GM12892 (cell line): ENCODE results near the gene USP7. TPM values are rescaled to one million over a fixed set of nuclear protein-coding genes. Genes with fewer than 3 reads are reported as not detected.

Source experiments
- DNase-seq: peaks from one replicate; pipeline ENCODE4 v3.0.0; 2011; ENCODE audit not compliant: insufficient read length
- FAIRE-seq: peaks from 2 replicates; lab custom pipeline; 2011; peaks lifted over from hg19 to GRCh38; lab: Jason Lieb, UNC
- POLR2A ChIP-seq: IDR thresholded peaks from 2 replicates; pipeline ENCODE4 v1.6.1; 2011; ENCODE audit warnings: low read depth, low read length, control low read depth
- POLR2AphosphoS5 ChIP-seq: IDR thresholded peaks from 2 replicates; pipeline ENCODE4 v1.6.1; 2011; ENCODE audit warnings: low read depth, low read length, control low read depth
- TAF1 ChIP-seq: IDR thresholded peaks from 2 replicates; pipeline ENCODE4 v1.6.1; 2011; ENCODE audit warnings: low read depth, mild to moderate bottlenecking, control low read depth, low read length, borderline replicate concordance
- polyA plus RNA-seq: library from polyadenylated mRNA; unstranded; fragments of >200 nt; gene quantifications from one replicate; pipeline ENCODE4 v1.2.1, GENCODE V29; 2012; ENCODE audit warnings: missing spikeins, inconsistent platforms; ENCODE audit not compliant: missing spikeins

The USP7 gene
- polyA plus RNA-seq = 74.4 TPM

DNA sequence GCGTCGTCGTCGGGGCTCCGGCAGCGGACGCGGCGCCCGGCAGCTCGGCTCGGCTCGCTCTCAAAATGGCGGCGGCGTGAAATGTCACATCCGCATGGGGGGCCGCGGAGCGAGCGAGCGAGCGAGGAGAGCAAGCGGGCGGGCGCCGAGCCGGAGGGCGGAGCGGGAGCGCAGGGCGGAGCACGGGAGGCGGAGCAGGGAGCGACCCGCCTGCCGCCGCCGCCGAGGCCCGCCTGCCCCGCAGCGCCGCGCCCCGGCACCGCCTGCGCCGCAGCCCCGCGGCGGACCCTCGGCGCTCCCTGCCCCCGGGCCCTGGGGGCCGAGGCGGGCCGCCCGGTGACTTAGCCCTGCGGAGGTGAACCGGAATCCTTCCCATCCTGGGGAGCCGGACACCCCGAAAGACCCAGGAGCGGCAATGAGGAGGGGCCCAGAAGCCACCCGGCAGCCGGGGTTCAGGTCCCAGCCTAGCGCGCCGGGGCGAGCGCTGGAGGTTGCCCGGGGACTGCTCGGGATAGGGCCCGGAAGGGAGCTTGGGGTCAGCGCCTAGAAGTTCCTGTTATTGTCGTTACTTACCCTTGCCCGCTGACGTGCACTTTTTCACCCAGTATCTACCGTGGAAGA lies at the start of gene USP7:
USP7 (minus strand) TSS at position 86 of the 621 bp plus-strand sequence. CDS start 621 bp downstream, outside the sequence.
- TF ChIP-seq POLR2AphosphoS5 (no peak), POLR2A (peak; percentile 64; the same call in 1 of the 2 replicates), TAF1 (peak; percentile 69; the same call in 1 of the 2 replicates)
- DNase-seq (peak; percentile 89), FAIRE-seq (peak; percentile 62)

DNA sequence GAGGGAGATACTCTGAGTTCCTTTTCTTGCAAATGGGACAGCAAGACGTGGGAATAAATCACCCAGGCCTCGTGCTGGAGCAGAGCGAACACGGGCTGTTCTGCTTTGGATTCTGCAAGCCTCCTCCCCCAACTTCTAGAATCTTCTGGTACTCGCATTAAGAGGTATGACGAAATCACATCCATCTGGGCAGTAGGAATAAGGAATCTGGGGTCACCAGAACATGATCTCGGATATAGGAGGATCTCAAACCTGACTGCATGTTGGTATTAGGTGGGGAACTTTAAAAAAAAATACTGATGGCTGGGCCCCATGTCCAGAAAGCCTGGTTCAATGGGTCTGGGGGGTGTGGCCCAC lies 49.8 kb upstream of the USP7 start:
- TF ChIP-seq POLR2A (no peak), POLR2AphosphoS5 (no peak), TAF1 (no peak)
- DNase-seq (no peak), FAIRE-seq (no peak)

DNA sequence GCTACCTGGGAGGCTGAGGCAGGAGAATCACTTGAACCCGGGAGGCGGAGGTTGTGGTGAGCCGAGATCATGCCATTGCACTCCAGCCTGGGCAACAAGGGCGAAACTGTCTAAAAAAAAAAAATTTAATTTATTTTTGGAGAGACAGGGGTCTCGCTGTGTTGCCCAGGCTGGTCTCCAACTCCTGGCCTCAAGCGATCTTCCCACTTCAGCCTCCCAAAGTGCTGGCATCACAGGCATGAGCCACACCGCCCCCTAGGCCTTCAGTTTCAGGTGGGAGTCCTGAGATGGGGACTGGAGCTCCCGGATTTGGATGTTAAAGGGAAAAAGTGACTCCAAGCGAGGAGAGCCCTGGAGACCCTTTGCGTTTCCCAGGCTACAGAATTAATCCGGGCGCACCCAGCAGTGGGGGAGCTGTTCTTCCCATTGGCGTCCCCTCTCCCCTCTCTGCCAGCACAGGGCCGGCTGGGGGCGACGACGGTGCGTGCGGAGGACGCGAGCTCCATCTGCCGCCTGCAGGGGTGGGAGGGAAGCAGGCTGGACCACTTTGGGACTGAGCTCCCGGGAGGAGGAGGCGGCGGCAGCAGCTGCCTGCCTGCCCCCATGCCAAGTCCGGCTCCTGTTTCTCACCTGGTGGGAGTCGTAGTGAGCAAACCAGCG lies 49.3 kb upstream of the USP7 start:
- no peak for FAIRE-seq
- TF ChIP-seq TAF1 = no peak
- TF ChIP-seq POLR2AphosphoS5 = no peak
- TF ChIP-seq POLR2A = no peak
- no peak for DNase-seq

DNA sequence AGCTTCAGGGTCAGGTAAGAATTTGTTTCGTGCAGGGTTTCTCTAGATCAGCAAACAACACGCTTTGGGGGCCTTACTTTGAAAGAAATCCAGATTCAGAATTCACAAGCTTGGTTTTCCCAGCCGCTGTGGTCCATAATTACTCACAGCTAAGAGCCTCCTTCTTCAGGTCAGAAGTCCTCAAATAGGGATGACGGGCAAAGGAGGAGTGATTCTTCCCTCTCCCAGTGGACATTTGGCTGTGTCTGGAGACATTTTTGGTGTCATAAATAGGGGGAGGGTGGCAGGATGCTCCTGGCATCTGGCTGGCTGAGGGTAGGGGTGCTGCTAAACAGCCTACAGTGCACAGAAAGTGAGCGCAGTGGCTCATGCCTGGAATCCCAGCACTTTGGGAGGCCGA lies 48.6 kb upstream of the USP7 start:
- DNase-seq = no peak
- FAIRE-seq = no peak

DNA sequence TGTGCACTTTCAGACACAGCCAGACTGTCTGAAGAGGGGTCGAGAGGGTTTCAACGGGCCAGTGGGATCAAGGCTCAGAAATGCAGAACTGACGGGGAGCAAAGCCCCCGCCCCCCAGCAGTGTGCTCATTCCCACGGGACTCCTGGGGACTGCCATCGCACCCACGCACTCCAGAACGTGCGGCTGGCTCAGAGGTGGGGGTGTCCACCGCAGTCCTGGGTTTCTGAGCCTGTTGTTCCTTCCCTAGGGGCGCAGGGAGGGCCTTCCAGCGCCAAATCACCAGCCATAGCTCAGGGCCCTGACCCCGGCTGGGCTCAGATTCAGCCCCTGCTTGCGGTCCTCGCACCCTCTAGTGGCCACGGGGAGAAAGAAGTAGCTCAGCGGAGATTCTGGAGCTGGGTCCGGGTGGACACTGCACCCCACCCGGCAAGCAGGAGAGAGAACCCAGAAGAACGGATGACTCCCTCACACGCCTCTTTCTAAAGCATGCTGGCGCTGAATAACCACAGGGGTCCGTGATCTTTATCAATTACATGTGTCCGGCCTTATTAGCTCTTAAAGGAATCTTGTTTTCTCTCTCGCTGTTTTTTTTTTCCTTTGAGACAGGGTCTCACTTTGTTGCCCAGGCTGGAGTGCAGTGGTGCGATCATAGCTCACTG lies 45.0 kb upstream of the USP7 start:
- FAIRE-seq (peak; percentile 74), DNase-seq (peak; percentile 89)
- TF ChIP-seq TAF1 = no peak
- no peak for TF ChIP-seq POLR2A
- TF ChIP-seq POLR2AphosphoS5 = no peak

More for the DNA sequence above, 48.6 kb upstream of the USP7 start:
- TF ChIP-seq TAF1 = no peak
- no peak for TF ChIP-seq POLR2A
- TF ChIP-seq POLR2AphosphoS5 = no peak

DNA sequence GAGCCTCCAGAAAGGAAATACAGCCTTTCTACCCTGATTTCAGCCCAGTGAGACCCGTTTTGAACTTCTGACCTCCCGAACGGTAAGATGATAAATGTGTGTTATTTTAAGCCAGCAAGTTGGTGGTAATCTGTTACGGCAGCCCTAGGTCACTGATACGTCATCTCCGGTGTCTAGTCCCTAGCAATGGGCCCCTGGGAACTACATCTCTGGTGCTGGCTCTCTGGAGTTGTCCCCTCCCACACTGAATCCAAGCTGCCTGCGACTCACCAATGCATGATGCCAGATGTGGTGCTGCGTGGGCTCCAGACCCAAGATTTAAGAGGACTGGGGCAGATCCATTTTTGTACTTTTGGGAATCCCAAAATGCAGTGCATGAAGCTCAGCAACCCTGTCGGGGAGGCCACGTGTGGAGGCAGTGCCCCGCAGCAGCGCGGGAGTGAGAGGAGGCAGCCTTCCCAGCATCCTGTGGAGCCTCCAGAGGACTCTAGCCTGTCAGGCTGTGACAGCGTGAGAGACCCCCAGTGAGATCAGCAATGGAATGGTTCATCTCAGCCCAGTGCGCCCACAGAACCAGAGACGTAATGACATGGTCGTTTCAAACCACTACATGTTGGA lies 43.6 kb upstream of the USP7 start:
- no peak for TF ChIP-seq TAF1
- TF ChIP-seq POLR2A = no peak
- TF ChIP-seq POLR2AphosphoS5 = no peak
- no peak for FAIRE-seq

DNA sequence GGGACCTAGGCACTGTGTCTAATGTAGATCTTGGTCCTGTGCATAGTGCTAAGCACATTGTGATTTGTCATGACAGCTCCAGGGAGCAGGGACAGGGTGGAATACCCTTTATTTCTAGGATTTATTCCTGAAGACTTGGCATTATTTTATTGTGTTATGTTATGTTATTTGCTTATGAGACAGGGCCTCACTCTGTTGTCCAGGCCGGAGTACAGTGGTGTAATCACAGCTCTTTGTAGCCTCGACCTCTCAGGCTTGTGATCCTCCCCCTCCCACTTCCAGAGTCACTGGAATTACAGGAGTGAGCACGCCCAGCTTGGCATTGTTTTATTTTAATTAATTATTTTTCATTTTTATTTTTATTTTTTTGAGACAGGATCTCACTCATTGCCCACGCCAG lies 40.5 kb upstream of the USP7 start:
- FAIRE-seq (no peak), DNase-seq (no peak)
- TF ChIP-seq POLR2AphosphoS5 = no peak

More for the DNA sequence above, 43.6 kb upstream of the USP7 start:
- no peak for DNase-seq

DNA sequence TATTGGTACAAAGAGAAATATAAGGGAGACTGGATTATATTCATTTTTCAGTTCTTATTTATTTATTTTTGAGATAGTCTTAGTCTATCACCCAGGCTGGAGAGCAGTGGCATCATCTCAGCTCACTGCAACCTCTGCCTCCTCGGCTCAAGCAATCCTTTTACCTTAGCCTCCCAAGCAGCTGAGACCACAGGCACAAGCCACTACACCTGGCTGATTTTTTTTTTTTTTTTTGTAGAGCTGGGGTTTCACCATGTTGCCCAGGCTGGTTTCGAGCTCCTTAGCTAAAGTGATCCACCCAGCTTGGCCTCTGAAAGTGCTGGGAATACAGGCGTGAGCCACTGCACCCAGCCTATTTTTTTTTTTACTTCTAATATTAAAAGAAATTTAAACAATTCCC lies 40.1 kb upstream of the USP7 start:
- no peak for TF ChIP-seq POLR2AphosphoS5
- TF ChIP-seq TAF1 = no peak
- no peak for TF ChIP-seq POLR2A
- DNase-seq = no peak
- FAIRE-seq = no peak

DNA sequence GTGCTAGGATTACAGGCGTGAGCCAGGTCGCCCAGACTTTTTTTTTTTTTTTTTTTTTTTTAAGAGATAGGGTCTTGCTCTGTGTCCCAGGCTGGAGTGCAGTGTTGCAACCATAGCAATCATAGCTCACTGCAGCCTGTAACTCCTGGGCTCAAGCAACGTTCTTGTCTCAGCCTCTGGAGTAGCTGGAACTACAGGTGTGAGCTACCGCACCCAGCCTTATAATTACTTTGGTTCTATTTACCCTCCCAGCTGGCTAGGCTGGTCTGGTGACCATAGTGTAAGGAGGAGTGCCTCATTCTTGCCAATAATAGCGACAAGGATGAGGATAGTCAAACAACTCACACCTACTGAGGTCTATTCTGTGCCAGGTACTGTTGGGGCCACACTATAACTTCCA lies 39.6 kb upstream of the USP7 start:
- no peak for TF ChIP-seq POLR2A
- TF ChIP-seq POLR2AphosphoS5 = no peak
- TF ChIP-seq TAF1 = no peak
- FAIRE-seq = no peak
- DNase-seq = no peak

DNA sequence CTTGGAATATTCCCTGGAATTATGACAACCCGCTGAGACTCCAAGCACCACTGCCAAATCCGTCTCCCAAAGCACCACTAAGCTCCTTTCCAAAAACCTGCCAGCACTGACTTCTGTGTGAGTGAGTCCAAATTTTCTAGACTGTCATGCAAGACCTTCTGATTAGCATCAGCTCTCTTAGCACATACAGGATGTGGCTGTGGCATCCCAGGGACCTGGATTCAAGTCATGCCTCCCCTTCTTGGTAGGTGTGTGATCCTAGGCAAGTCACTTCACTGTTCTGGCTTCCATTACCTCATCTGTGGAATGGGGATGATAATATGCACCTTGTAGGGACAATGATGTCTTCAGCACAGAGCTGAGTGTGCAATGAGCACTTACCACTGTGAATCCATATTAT lies 38.3 kb upstream of the USP7 start:
- DNase-seq (no peak), FAIRE-seq (no peak)
- no peak for TF ChIP-seq TAF1
- TF ChIP-seq POLR2A = no peak
- TF ChIP-seq POLR2AphosphoS5 = no peak

DNA sequence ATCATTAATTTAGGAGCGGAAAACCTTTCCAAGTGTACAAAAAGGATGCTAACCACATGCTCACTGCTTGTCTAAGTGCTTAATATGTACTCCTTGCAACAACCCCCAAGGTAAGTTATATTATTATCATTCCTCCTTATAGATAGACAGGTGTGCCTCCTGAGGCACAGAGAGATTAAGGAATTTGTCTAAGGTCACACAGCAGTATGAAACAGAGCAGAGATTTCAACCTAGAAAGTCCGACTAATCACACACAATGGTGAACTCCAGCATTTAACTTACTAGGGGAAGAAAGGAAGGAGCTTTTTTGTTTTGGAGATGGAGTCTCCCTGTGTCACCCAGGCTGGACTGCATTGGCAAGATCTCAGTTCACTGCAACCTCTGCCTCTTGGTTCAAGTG lies 37.0 kb upstream of the USP7 start:
- FAIRE-seq (no peak), DNase-seq (no peak)
- TF ChIP-seq POLR2A (no peak), POLR2AphosphoS5 (no peak), TAF1 (no peak)

DNA sequence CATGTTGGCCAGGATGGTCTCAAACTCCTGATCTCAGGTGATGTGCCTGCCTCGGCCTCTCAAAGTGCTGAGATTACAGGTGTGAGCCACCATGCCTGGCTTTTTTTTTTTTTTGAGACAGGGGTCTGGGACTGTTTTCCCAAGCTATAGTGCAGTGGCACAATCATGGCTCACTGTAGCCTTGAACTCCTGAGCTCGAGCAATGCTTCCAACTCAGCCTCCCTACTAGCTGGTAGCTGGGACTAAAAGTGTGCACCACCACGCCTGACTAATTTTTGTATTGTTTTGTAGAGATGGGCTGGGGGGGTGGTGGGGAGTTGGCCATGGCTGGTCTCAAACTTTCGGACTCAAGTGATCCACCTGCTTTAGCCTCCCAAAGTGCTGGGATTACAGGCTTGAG lies 36.1 kb upstream of the USP7 start:
- FAIRE-seq = no peak
- no peak for TF ChIP-seq TAF1
- TF ChIP-seq POLR2A = no peak
- TF ChIP-seq POLR2AphosphoS5 = no peak
- no peak for DNase-seq
